ENCODE measurements around the gene WRAP73.

WRAP73 gene

GRCh38 chr1:3609016-3609768, 40.7 kb downstream of the WRAP73 start:
- Histone ChIP-seq H3K36me3 (ENCODE audit: control insufficient read depth, low read depth, low read length) (no peaks in the 10 kb centered on the region), H3K4me3 (ENCODE audit: low read length) (no peak overlapping the region), H3K27me3 (ENCODE audit: control insufficient read depth, insufficient read depth, low read length) (peaks cover 25% of the 10 kb centered on the region), H3K9ac (ENCODE audit: low read length) (no peak overlapping the region), H3K27ac (ENCODE audit: low read length) (no peak overlapping the region), H3K9me3 (ENCODE audit: control insufficient read depth, low read depth, low read length) (no peaks in the 10 kb centered on the region), H3K4me1 (ENCODE audit: control insufficient read depth, low read depth, low read length) (peaks cover 12% of the 10 kb centered on the region)

- H3K4me1 ChIP-seq (ENCODE audit: control insufficient read depth, low read depth, low read length), result peaks cover 1% of the 10 kb centered on the region
- no peak overlapping the region for H3K4me3 ChIP-seq (ENCODE audit: low read length)
These were observed 41.7 kb downstream of the WRAP73 start for GRCh38 chr1:3608154-3608553.

GRCh38 chr1:3607703-3608065, 42.2 kb downstream of the WRAP73 start:
- no peak overlapping the region for H3K4me3 ChIP-seq (ENCODE audit: low read length)
- no peak overlapping the region for H3K27ac ChIP-seq (ENCODE audit: low read length)
- no peak overlapping the region for H3K9ac ChIP-seq (ENCODE audit: low read length)
- peaks cover 19% of the 10 kb centered on the region for H3K27me3 ChIP-seq (ENCODE audit: control insufficient read depth, insufficient read depth, low read length)
- H3K4me1 ChIP-seq (ENCODE audit: control insufficient read depth, low read depth, low read length), result no peaks in the 10 kb centered on the region
- no peaks in the 10 kb centered on the region for H3K9me3 ChIP-seq (ENCODE audit: control insufficient read depth, low read depth, low read length)
- H3K36me3 ChIP-seq (ENCODE audit: control insufficient read depth, low read depth, low read length), result no peaks in the 10 kb centered on the region

More at GRCh38 chr1:3608154-3608553, 41.7 kb downstream of the WRAP73 start:
- Histone ChIP-seq H3K27ac (ENCODE audit: low read length) (no peak overlapping the region), H3K9me3 (ENCODE audit: control insufficient read depth, low read depth, low read length) (no peaks in the 10 kb centered on the region), H3K36me3 (ENCODE audit: control insufficient read depth, low read depth, low read length) (no peaks in the 10 kb centered on the region), H3K27me3 (ENCODE audit: control insufficient read depth, insufficient read depth, low read length) (peaks cover 23% of the 10 kb centered on the region), H3K9ac (ENCODE audit: low read length) (no peak overlapping the region)

GRCh38 chr1:3606779-3607702, 42.9 kb downstream of the WRAP73 start:
- Histone ChIP-seq H3K9me3 (ENCODE audit: control insufficient read depth, low read depth, low read length) (no peaks in the 10 kb centered on the region), H3K9ac (ENCODE audit: low read length) (no peak overlapping the region), H3K36me3 (ENCODE audit: control insufficient read depth, low read depth, low read length) (no peaks in the 10 kb centered on the region), H3K4me1 (ENCODE audit: control insufficient read depth, low read depth, low read length) (no peaks in the 10 kb centered on the region), H3K27me3 (ENCODE audit: control insufficient read depth, insufficient read depth, low read length) (peaks cover 12% of the 10 kb centered on the region), H3K4me3 (ENCODE audit: low read length) (no peak overlapping the region), H3K27ac (ENCODE audit: low read length) (no peak overlapping the region)

- H3K9ac ChIP-seq (ENCODE audit: low read length), result no peak overlapping the region
- no peaks in the 10 kb centered on the region for H3K9me3 ChIP-seq (ENCODE audit: control insufficient read depth, low read depth, low read length)
- H3K27ac ChIP-seq (ENCODE audit: low read length), result no peak overlapping the region
- H3K4me1 ChIP-seq (ENCODE audit: control insufficient read depth, low read depth, low read length), result no peaks in the 10 kb centered on the region
- peaks cover 3% of the 10 kb centered on the region for H3K27me3 ChIP-seq (ENCODE audit: control insufficient read depth, insufficient read depth, low read length)
- no peak overlapping the region for H3K4me3 ChIP-seq (ENCODE audit: low read length)
- no peaks in the 10 kb centered on the region for H3K36me3 ChIP-seq (ENCODE audit: control insufficient read depth, low read depth, low read length)
These were observed 44.7 kb downstream of the WRAP73 start for GRCh38 chr1:3604997-3605823.

- Histone ChIP-seq H3K4me1 (ENCODE audit: control insufficient read depth, low read depth, low read length) (no peaks in the 10 kb centered on the region), H3K36me3 (ENCODE audit: control insufficient read depth, low read depth, low read length) (no peaks in the 10 kb centered on the region), H3K9ac (ENCODE audit: low read length) (no peak overlapping the region), H3K27ac (ENCODE audit: low read length) (no peak overlapping the region), H3K27me3 (ENCODE audit: control insufficient read depth, insufficient read depth, low read length) (no peaks in the 10 kb centered on the region), H3K4me3 (ENCODE audit: low read length) (no peak overlapping the region), H3K9me3 (ENCODE audit: control insufficient read depth, low read depth, low read length) (no peaks in the 10 kb centered on the region)
These were observed 45.4 kb downstream of the WRAP73 start for GRCh38 chr1:3604468-3604974.

GRCh38 chr1:3603571-3604467, 46.1 kb downstream of the WRAP73 start:
- Histone ChIP-seq H3K36me3 (ENCODE audit: control insufficient read depth, low read depth, low read length) (no peaks in the 10 kb centered on the region), H3K9me3 (ENCODE audit: control insufficient read depth, low read depth, low read length) (no peaks in the 10 kb centered on the region), H3K4me1 (ENCODE audit: control insufficient read depth, low read depth, low read length) (no peaks in the 10 kb centered on the region), H3K4me3 (ENCODE audit: low read length) (no peak overlapping the region), H3K9ac (ENCODE audit: low read length) (no peak overlapping the region), H3K27me3 (ENCODE audit: control insufficient read depth, insufficient read depth, low read length) (no peaks in the 10 kb centered on the region), H3K27ac (ENCODE audit: low read length) (no peak overlapping the region)

GRCh38 chr1:3603156-3603555, 46.7 kb downstream of the WRAP73 start:
- Histone ChIP-seq H3K4me3 (ENCODE audit: low read length) (no peak overlapping the region), H3K27ac (ENCODE audit: low read length) (no peak overlapping the region), H3K4me1 (ENCODE audit: control insufficient read depth, low read depth, low read length) (peaks cover 3% of the 10 kb centered on the region), H3K27me3 (ENCODE audit: control insufficient read depth, insufficient read depth, low read length) (no peaks in the 10 kb centered on the region), H3K9me3 (ENCODE audit: control insufficient read depth, low read depth, low read length) (no peaks in the 10 kb centered on the region), H3K36me3 (ENCODE audit: control insufficient read depth, low read depth, low read length) (no peaks in the 10 kb centered on the region), H3K9ac (ENCODE audit: low read length) (no peak overlapping the region)

- Histone ChIP-seq H3K27ac (ENCODE audit: low read length) (no peak overlapping the region), H3K4me1 (ENCODE audit: control insufficient read depth, low read depth, low read length) (peaks cover 9% of the 10 kb centered on the region), H3K9me3 (ENCODE audit: control insufficient read depth, low read depth, low read length) (no peaks in the 10 kb centered on the region), H3K36me3 (ENCODE audit: control insufficient read depth, low read depth, low read length) (no peaks in the 10 kb centered on the region), H3K27me3 (ENCODE audit: control insufficient read depth, insufficient read depth, low read length) (no peaks in the 10 kb centered on the region), H3K9ac (ENCODE audit: low read length) (no peak overlapping the region), H3K4me3 (ENCODE audit: low read length) (no peak overlapping the region)
These were observed 47.5 kb downstream of the WRAP73 start for GRCh38 chr1:3602375-3602774.

- peaks cover 9% of the 10 kb centered on the region for H3K4me1 ChIP-seq (ENCODE audit: control insufficient read depth, low read depth, low read length)
These were observed 48.2 kb downstream of the WRAP73 start for GRCh38 chr1:3601743-3602142.

More at GRCh38 chr1:3601743-3602142, 48.2 kb downstream of the WRAP73 start:
- H3K9ac ChIP-seq (ENCODE audit: low read length), result no peak overlapping the region
- no peak overlapping the region for H3K4me3 ChIP-seq (ENCODE audit: low read length)
- no peaks in the 10 kb centered on the region for H3K9me3 ChIP-seq (ENCODE audit: control insufficient read depth, low read depth, low read length)
- no peaks in the 10 kb centered on the region for H3K36me3 ChIP-seq (ENCODE audit: control insufficient read depth, low read depth, low read length)
- H3K27ac ChIP-seq (ENCODE audit: low read length), result no peak overlapping the region
- H3K27me3 ChIP-seq (ENCODE audit: control insufficient read depth, insufficient read depth, low read length), result no peaks in the 10 kb centered on the region
